Peyer's patch (tissue), 4 donors: ENCODE results near the gene SIGLEC15. TPM values are rescaled to one million over a fixed set of nuclear protein-coding genes. Genes with fewer than 3 reads are reported as not detected.

ENCODE experiments used
- DNase-seq, 3 donors: peaks; one replicate each; pipeline ENCODE4 v3.0.0-alpha.2; 2017 to 2019
- H3K27ac ChIP-seq, 4 donors: fragments of 200-600 bp; sonication (generic); one replicate each; pipeline ENCODE4 v1.5.1; 2016 to 2019
- H3K27me3 ChIP-seq, 2 donors: fragments of 200-600 bp; sonication (generic); one replicate each; pipeline ENCODE4 v1.5.1; 2019
- H3K36me3 ChIP-seq, 3 donors: fragments of 200-600 bp; sonication (generic); one replicate each; pipeline ENCODE4 v1.5.1; 2016 to 2019
- H3K4me1 ChIP-seq, 4 donors: fragments of 200-600 bp; sonication (generic); one replicate each; pipeline ENCODE4 v1.5.1; 2016 to 2019
- H3K4me3 ChIP-seq, 4 donors: fragments of 200-600 bp; sonication (generic); 1 replicate in 3 of 4; 2 replicates in 1 of 4; pipeline ENCODE4 v1.5.1; 2016 to 2019; ENCODE audit warnings: mild to moderate bottlenecking in 1 of 4
- H3K9me3 ChIP-seq, 4 donors: fragments of 200-600 bp; sonication (generic); one replicate each; pipeline ENCODE4 v1.5.1; 2016 to 2019; ENCODE audit warnings: mild to moderate bottlenecking in 1 of 4
- POLR2A ChIP-seq, 2 donors: fragments of 450-650 bp; IDR thresholded peaks; one replicate each; pipeline ENCODE4 v1.5.1; 2017; ENCODE audit warnings: antibody characterized with exemption in 2 of 2, mild to moderate bottlenecking in 2 of 2, moderate library complexity in 2 of 2
- total RNA-seq, 4 donors: library from RNA; depleted of rRNA; stranded (reverse); fragments of >200 nt; gene quantifications; one replicate each; pipeline ENCODE4 v1.1.0, GENCODE V29; 2016
- TF ChIP-seq, protein P1 (sequence below), 6 experiments: fragments of 450-650 bp in 4 of 6; fragments of 200-600 bp in 2 of 6; sonication (generic) in 1 of 6; IDR thresholded peaks; one replicate each; pipeline ENCODE4 v1.5.1; 2017 to 2019; ENCODE audit warnings: antibody characterized with exemption in 6 of 6, mild to moderate bottlenecking in 3 of 6, moderate library complexity in 1 of 6

Gene SIGLEC15, protein sequence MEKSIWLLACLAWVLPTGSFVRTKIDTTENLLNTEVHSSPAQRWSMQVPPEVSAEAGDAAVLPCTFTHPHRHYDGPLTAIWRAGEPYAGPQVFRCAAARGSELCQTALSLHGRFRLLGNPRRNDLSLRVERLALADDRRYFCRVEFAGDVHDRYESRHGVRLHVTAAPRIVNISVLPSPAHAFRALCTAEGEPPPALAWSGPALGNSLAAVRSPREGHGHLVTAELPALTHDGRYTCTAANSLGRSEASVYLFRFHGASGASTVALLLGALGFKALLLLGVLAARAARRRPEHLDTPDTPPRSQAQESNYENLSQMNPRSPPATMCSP
- under 1 TPM in 1 of 4 donors, not detected in 3; 0.47 TPM for total RNA-seq

DNA sequence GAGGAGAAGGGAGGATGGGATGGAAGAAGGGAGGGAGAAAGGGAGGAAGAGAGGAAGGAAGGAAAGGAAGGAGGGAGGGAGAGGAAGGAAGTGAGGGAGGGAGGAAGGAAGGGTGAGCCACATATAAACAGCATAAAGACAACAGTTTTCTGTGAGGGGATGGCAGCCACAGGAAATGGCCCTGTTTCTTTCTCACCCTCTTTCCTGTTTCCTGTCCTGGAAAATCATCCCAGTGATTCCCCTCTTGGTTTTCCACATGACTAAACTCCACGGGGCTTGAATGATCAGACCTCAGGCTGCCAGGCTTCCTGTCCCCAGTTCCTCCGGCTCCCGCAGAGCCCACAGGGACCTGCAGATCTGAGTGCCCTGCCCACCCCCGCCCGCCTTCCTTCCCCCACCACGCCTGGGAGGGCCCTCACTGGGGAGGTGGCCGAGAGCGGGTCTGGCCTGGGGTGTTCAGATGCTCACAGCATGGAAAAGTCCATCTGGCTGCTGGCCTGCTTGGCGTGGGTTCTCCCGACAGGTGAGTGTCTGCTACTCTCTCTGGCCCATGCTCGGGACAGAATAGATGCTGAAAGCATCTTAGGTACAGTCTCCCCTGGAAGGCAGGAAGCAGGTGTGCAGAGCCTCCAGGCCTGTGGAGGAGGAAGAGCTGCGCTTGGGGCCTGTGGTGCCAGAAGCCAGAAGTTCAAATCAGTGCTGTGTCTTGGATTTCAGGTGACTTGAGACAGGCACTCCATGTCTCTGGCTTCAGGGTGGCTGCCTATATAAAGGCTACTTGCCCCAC, at the start of gene SIGLEC15:
SIGLEC15 (plus strand) TSS at position 418 of the 787 bp plus-strand sequence; CDS start at position 472, 54 bp downstream.
- Histone ChIP-seq H3K36me3 (no peaks in the 10 kb centered on the region), H3K27ac (no peak within 1 kb of the TSS), H3K9me3 (no peaks in the 10 kb centered on the region), H3K4me1 (peaks cover 0 to 24% (median 5%) of the 10 kb centered on the region in 4 donors), H3K27me3 (no peaks in the 10 kb centered on the region), H3K4me3 (no peak within 1 kb of the TSS)
- TF ChIP-seq, protein P1, sequence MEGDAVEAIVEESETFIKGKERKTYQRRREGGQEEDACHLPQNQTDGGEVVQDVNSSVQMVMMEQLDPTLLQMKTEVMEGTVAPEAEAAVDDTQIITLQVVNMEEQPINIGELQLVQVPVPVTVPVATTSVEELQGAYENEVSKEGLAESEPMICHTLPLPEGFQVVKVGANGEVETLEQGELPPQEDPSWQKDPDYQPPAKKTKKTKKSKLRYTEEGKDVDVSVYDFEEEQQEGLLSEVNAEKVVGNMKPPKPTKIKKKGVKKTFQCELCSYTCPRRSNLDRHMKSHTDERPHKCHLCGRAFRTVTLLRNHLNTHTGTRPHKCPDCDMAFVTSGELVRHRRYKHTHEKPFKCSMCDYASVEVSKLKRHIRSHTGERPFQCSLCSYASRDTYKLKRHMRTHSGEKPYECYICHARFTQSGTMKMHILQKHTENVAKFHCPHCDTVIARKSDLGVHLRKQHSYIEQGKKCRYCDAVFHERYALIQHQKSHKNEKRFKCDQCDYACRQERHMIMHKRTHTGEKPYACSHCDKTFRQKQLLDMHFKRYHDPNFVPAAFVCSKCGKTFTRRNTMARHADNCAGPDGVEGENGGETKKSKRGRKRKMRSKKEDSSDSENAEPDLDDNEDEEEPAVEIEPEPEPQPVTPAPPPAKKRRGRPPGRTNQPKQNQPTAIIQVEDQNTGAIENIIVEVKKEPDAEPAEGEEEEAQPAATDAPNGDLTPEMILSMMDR (IDR thresholded peaks at IDR 0.05) = no peak
- no peak for TF ChIP-seq POLR2A (IDR thresholded peaks at IDR 0.05)
- no peak for DNase-seq

DNA sequence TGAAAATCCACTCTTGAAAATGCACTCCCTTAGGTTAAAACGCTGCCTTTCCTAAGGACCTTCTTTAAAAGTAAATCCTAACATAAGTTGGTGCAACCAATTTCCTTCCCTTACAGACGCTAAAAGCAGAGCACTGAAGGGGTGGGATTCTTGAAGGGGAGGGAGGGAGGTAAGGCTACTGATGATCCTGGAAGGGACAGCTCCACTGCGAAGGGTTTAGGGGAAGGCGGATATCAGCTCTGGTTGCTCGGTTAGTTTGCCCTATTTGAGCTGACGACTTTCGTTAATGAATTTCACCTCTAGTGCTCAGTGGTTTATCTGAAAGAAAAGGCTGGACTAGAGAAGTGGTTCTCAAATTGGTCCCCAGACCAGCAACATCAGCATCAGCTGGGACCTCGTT, 49.7 kb upstream of the SIGLEC15 start:
- Histone ChIP-seq H3K9me3 (no peaks in the 10 kb centered on the region), H3K27me3 (no peaks in the 10 kb centered on the region), H3K36me3 (no peaks in the 10 kb centered on the region), H3K4me3 (peak overlapping the region; percentile 51 to 68 (median 58)), H3K4me1 (peaks cover 0 to 14% (median 6%) of the 10 kb centered on the region in 4 donors), H3K27ac (peak overlapping the region in 3 of 4 donors; percentile 40 to 69 (median 66))
- TF ChIP-seq, protein P1 (IDR thresholded peaks at IDR 0.05) = no peak
- TF ChIP-seq POLR2A (IDR thresholded peaks at IDR 0.05) = no peak
- DNase-seq = no peak

DNA sequence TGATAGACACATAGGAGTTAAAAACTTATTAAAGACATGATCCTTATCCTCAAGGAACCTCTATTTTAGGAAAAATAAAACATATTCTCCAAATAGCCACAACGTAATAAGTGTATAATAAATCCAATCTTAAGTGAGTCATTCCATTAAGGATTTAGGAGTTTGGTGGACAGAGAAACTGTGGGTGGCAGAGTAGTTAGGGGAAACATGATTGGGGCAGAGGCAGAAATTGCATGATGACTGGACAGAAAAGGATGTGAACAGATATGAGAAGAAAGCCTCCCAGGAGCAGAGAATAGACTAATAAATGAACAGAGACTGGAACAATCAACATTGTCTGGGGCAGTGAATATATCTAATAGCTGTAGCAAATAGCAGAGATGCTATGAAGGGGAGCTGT, 48.1 kb upstream of the SIGLEC15 start:
- no peak overlapping the region for H3K4me3 ChIP-seq
- no peaks in the 10 kb centered on the region for H3K27me3 ChIP-seq
- no peak for DNase-seq
- H3K9me3 ChIP-seq = no peaks in the 10 kb centered on the region
- H3K36me3 ChIP-seq = no peaks in the 10 kb centered on the region
- TF ChIP-seq, protein P1 (IDR thresholded peaks at IDR 0.05) = no peak
- H3K27ac ChIP-seq = no peak overlapping the region
- peaks cover 0 to 14% (median 6%) of the 10 kb centered on the region in 4 donors for H3K4me1 ChIP-seq

DNA sequence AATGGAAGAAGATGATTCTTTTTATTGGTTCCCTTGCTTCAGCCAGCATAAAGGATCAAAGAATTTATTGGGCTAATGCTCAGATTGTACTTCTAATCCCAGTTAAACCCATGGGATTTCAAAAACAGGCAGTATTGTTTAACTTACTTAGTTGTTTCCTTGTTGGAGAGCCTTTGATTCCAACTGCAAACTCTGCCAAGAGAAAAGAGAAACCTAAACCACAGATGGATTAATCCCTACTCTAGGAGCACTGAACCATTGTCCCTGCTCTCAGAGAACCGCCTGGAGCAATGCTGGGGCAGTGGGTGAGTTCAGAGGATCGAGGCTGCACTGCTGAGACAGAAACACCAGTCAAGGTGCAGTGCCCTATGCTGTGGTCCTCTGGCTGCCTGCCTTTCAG, 44.9 kb upstream of the SIGLEC15 start:
- no peak overlapping the region for H3K27ac ChIP-seq
- H3K4me1 ChIP-seq = peaks cover 0 to 4% (median 1%) of the 10 kb centered on the region in 4 donors
- no peaks in the 10 kb centered on the region for H3K9me3 ChIP-seq
- no peak for DNase-seq
- TF ChIP-seq, protein P1 (IDR thresholded peaks at IDR 0.05) = no peak
- no peak for TF ChIP-seq POLR2A (IDR thresholded peaks at IDR 0.05)
- H3K27me3 ChIP-seq = no peaks in the 10 kb centered on the region
- no peak overlapping the region for H3K4me3 ChIP-seq
- no peaks in the 10 kb centered on the region for H3K36me3 ChIP-seq

DNA sequence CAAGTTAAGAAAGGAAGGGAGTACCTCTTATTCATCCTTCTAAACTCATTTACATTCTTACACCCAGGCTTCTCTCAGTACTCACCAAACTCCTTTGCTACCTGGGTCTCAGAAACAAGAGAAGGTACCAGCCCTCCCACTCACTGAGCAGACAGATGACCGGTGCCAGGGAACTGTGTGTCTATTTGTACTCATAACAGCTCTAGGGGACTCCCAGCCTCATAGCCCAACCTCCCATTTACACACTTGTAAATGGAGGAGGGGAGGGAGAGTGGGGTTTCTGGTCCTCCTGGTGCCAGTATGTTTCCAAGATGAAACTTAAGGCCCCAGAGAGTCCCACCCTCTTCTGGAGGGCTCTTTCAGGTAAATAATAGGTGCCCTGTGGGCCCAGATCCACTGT, 42.8 kb upstream of the SIGLEC15 start:
- TF ChIP-seq, protein P1 (IDR thresholded peaks at IDR 0.05) = no peak
- TF ChIP-seq POLR2A (IDR thresholded peaks at IDR 0.05) = no peak
- Histone ChIP-seq H3K9me3 (no peaks in the 10 kb centered on the region), H3K4me1 (no peaks in the 10 kb centered on the region), H3K27ac (no peak overlapping the region), H3K4me3 (no peak overlapping the region), H3K27me3 (no peaks in the 10 kb centered on the region), H3K36me3 (no peaks in the 10 kb centered on the region)
- DNase-seq = no peak
